PC-9 (cell line): ENCODE data around the gene TNS1.

Experiments
- EZH2 ChIP-seq: fragments of 200-600 bp; sonication (generic); IDR thresholded peaks from 2 replicates; pipeline ENCODE4 v1.8.0; 2017; ENCODE audit warnings: antibody characterized with exemption, low read depth
- TF ChIP-seq, protein P1 (sequence below): fragments of 200-600 bp; sonication (generic); conservative IDR thresholded peaks from 2 replicates; pipeline ENCODE4 v1.6.1; 2017; ENCODE audit warnings: mixed run types, antibody characterized with exemption, mild to moderate bottlenecking, moderate library complexity

DNA sequence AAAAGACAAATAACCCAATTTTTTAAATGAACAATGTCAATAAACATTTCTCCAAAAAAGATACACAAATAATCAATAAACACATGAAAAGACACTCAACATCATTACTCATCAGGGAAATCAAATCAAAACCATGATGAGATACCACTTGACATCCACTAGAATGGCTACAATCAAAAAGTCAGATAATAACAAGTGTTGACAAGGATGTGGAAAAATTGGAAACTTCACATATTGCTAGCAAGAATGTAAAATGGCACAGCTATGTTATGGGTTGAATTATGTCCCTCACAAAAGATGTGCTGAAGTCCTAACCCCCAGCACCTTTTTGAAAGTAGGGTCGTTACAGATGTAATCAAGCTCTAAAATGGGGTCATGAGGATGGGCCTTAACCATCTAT, 33.2 kb downstream of the TNS1 start:
- no peak for TF ChIP-seq EZH2
- TF ChIP-seq, protein P1, sequence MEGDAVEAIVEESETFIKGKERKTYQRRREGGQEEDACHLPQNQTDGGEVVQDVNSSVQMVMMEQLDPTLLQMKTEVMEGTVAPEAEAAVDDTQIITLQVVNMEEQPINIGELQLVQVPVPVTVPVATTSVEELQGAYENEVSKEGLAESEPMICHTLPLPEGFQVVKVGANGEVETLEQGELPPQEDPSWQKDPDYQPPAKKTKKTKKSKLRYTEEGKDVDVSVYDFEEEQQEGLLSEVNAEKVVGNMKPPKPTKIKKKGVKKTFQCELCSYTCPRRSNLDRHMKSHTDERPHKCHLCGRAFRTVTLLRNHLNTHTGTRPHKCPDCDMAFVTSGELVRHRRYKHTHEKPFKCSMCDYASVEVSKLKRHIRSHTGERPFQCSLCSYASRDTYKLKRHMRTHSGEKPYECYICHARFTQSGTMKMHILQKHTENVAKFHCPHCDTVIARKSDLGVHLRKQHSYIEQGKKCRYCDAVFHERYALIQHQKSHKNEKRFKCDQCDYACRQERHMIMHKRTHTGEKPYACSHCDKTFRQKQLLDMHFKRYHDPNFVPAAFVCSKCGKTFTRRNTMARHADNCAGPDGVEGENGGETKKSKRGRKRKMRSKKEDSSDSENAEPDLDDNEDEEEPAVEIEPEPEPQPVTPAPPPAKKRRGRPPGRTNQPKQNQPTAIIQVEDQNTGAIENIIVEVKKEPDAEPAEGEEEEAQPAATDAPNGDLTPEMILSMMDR: no peak
